ENCODE results near the gene GSTO2. TPM values are rescaled to one million over a fixed set of nuclear protein-coding genes. Genes with fewer than 3 reads are reported as not detected.
A peak's percentile ranks its signal among the peaks of the same experiment; 100 is the strongest.

Gene GSTO2
- total and polyA plus RNA-seq, 2 of the 4 experiments (the other 2 are of a cell fraction) = 1.4 to 2.3 TPM

- ChIA-PET CTCF (no interaction called here), POLR2A (ENCODE audit: unreplicated experiment) (no interaction called here)
- 89% methylated on average over 11 of the region's 28 CpGs; no CpG with 5 or more reads in 1 of the 2 experiments for WGBS, 2 experiments (ENCODE audit: extremely low coverage in 2 of 2, insufficient read length in 1 of 2)
- Histone ChIP-seq H3K56ac (ENCODE audit: extremely low read depth, insufficient read depth, low read length) (no peak overlapping the region), H3K27ac (ENCODE audit: insufficient read depth, low read length) (no peak overlapping the region), H3K9me3 (ENCODE audit: control insufficient read depth, insufficient read depth, low read length) (no peaks in the 10 kb centered on the region), H3K4me1 (ENCODE audit: control insufficient read depth, insufficient read depth, low read length) (peaks cover 47% of the 10 kb centered on the region), H4K8ac (ENCODE audit: low read depth in 2 of 2, low read length in 2 of 2) (0 out of 4 replicates have a peak overlapping the region, but pooled peaks of 1 of the 2 experiments have one; percentile 12), H3K9ac (ENCODE audit: low read depth, low read length) (no peak overlapping the region), H2AFZ (replicated peaks; ENCODE audit: low read length, poor library complexity) (peak overlapping the region; percentile 47), H2AK5ac (ENCODE audit: low read depth, low read length) (peak overlapping the region; percentile 38; the same call in 1 of the 2 replicates), H2BK20ac (ENCODE audit: low read depth, low read length) (no peak overlapping the region), H3K4me2 (ENCODE audit: low read depth, low read length) (no peak overlapping the region), H4K5ac (ENCODE audit: low read depth, low read length) (no peak overlapping the region), H2BK5ac (ENCODE audit: low read depth, low read length, poor library complexity, severe bottlenecking) (peak overlapping the region; percentile 43), H2AK9ac (replicated peaks; ENCODE audit: low read depth, low read length, poor library complexity) (peak overlapping the region; percentile 58), H3K4me3 (ENCODE audit: insufficient read depth, low read depth, low read length) (no peak overlapping the region), H3K4ac (ENCODE audit: low read depth, low read length) (peak overlapping the region; percentile 18; the same call in 1 of the 2 replicates), H3K9me1 (ENCODE audit: insufficient read depth, low read length) (peaks cover 64% of the 10 kb centered on the region), H3K18ac (ENCODE audit: low read depth, low read length) (no peak overlapping the region), H3K23ac (ENCODE audit: low read depth, low read length) (peak overlapping the region; percentile 17; the same call in 1 of the 2 replicates), H3K27me3 (ENCODE audit: control insufficient read depth, insufficient read depth, low read length) (no peaks in the 10 kb centered on the region), H3K36me3 (ENCODE audit: control insufficient read depth, insufficient read depth, low read length) (no peaks in the 10 kb centered on the region; the same call in 1 of the 2 replicates), H3K14ac (replicated peaks; ENCODE audit: low read depth, low read length) (0 out of 2 replicates have a peak overlapping the region, but pooled peaks have one; percentile 40), H3K79me1 (ENCODE audit: low read depth in 1 of 2, low read length in 2 of 2) (peaks cover 5 to 90% of the 10 kb centered on the region in 2 experiments; a peak in 2 of 4 replicates), H4K20me1 (ENCODE audit: insufficient read depth, low read length) (peaks cover 99% of the 10 kb centered on the region), H2BK15ac (ENCODE audit: low read depth, low read length) (0 out of 3 replicates have a peak overlapping the region, but pooled peaks have one; percentile 4), H4K91ac (ENCODE audit: insufficient read depth, low read depth, low read length) (no peak overlapping the region), H2BK120ac (ENCODE audit: low read depth, low read length) (no peak overlapping the region)
- TF ChIP-seq USF2 (IDR thresholded peaks at IDR 0.05; ENCODE audit: low read depth, low read length) (no peak), MAZ (IDR thresholded peaks at IDR 0.05; ENCODE audit: borderline replicate concordance, low read depth, low read length) (no peak), ELK1 (IDR thresholded peaks at IDR 0.05; ENCODE audit: borderline replicate concordance, low read depth, low read length) (no peak), CHD1 (IDR thresholded peaks at IDR 0.05; ENCODE audit: low read depth, low read length) (no peak), FOS (IDR thresholded peaks at IDR 0.05; ENCODE audit: low read depth, low read length) (no peak), MAFK (IDR thresholded peaks at IDR 0.05; ENCODE audit: low read depth, low read length) (no peak), CEBPB (IDR thresholded peaks at IDR 0.05; ENCODE audit: low read depth, low read length) (no peak), NFE2L2 (IDR thresholded peaks at IDR 0.05; ENCODE audit: low read depth, low read length) (no peak), BHLHE40 (IDR thresholded peaks at IDR 0.05; ENCODE audit: low read depth, low read length) (no peak), RFX5 (IDR thresholded peaks at IDR 0.05; ENCODE audit: low read depth, low read length) (no peak), POLR2A (IDR thresholded peaks at IDR 0.05; ENCODE audit: low read depth, low read length) (no peak), CTCF (conservative IDR thresholded peaks at IDR 0.05; ENCODE audit: low read depth, low read length) (no peak), SMC3 (IDR thresholded peaks at IDR 0.05; ENCODE audit: low read depth, low read length) (no peak)
- no peak for DNase-seq
- no peak for ATAC-seq (ENCODE audit: low read depth)
- no TSS peak for BruUV-seq (replicated peaks)
- intact Hi-C loops (cut with micrococcal nuclease) = no loop called here
- dilution Hi-C loops (cut with HindIII; ENCODE audit: low sequenced_read_pairs, unreplicated experiment) = no loop called here
- in situ Hi-C loops (cut with MboI; ENCODE audit: low sequenced_read_pairs) = no loop called here
Observed at GRCh38 chr10:104325436-104326435, 56.8 kb downstream of the GSTO2 start.

All from IMR-90 (cell line).